A673 (cell line): ENCODE data around the gene XYLT1. TPM values are rescaled to one million over a fixed set of nuclear protein-coding genes. Genes with fewer than 3 reads are reported as not detected.

ENCODE experiments used
- BruUV-seq: library from RNA; stranded (reverse); fragments of 400-500 nt; replicated peaks from 2 replicates; lab custom pipeline; 2021; lab: Mats Ljungman, UMichigan
- CTCF ChIA-PET: fragments of 300-600 bp; sonication (Branson Sonifier 250); formaldehyde crosslinking; loops from one replicate; lab custom pipeline; 2022; ENCODE audit warnings: antibody characterized with exemption; lab: Charles Lee
- POLR2A ChIA-PET: fragments of 300-600 bp; sonication (Branson Sonifier 250); formaldehyde crosslinking; loops from one replicate; lab custom pipeline; 2022; ENCODE audit warnings: antibody characterized with exemption; ENCODE audit not compliant: low non-redundant PET; lab: Charles Lee
- DNase-seq: peaks from one replicate; pipeline ENCODE4 v3.0.0-alpha.2; 2015; ENCODE audit warnings: low spot score
- H3K27ac ChIP-seq: fragments of 200-600 bp; sonication (generic); 2 replicates; pipeline ENCODE4 v1.5.1; 2016; ENCODE audit warnings: mixed run types, low read depth, mild to moderate bottlenecking, mixed read lengths, antibody characterized with exemption, low read length; ENCODE audit not compliant: poor library complexity, severe bottlenecking
- H3K27me3 ChIP-seq: fragments of 200-600 bp; sonication (generic); replicated peaks from 2 replicates; pipeline ENCODE4 v1.6.1; 2017; ENCODE audit warnings: mixed run types, low read depth, mild to moderate bottlenecking, mixed read lengths, antibody characterized with exemption, low read length; ENCODE audit not compliant: insufficient read depth, poor library complexity
- H3K36me3 ChIP-seq: fragments of 200-600 bp; sonication (generic); 2 replicates; pipeline ENCODE4 v1.6.1; 2016; ENCODE audit warnings: mixed run types, mild to moderate bottlenecking, mixed read lengths, antibody characterized with exemption, low read length; ENCODE audit not compliant: insufficient read depth, poor library complexity, severe bottlenecking
- H3K4me1 ChIP-seq: fragments of 200-600 bp; sonication (generic); 2 replicates; pipeline ENCODE4 v1.6.1; 2017; ENCODE audit warnings: mixed run types, mild to moderate bottlenecking, mixed read lengths, antibody characterized with exemption, low read length; ENCODE audit not compliant: insufficient read depth, poor library complexity, severe bottlenecking
- H3K4me3 ChIP-seq: fragments of 200-600 bp; sonication (generic); 2 replicates; pipeline ENCODE4 v1.5.1; 2016; ENCODE audit warnings: low read depth, mixed run types, mild to moderate bottlenecking, mixed read lengths, low read length; ENCODE audit not compliant: poor library complexity, severe bottlenecking
- H3K9me3 ChIP-seq: fragments of 200-600 bp; sonication (generic); 2 replicates; pipeline ENCODE4 v1.6.1; 2016; ENCODE audit warnings: mixed run types, low read depth, mild to moderate bottlenecking, mixed read lengths, antibody characterized with exemption, low read length; ENCODE audit not compliant: poor library complexity, severe bottlenecking
- EZH2 ChIP-seq: fragments of 200-600 bp; sonication (generic); IDR thresholded peaks from 2 replicates; pipeline ENCODE4 v1.6.1; 2017; ENCODE audit warnings: borderline replicate concordance, low read depth, mild to moderate bottlenecking, mixed read lengths, antibody characterized with exemption, low read length; ENCODE audit not compliant: poor library complexity, severe bottlenecking
- intact Hi-C: fragments of 100-400 bp; cut with micrococcal nuclease; formaldehyde crosslinking; loops from one replicate; pipeline ENCODE4 v1.10.0; 2022; ENCODE audit not compliant: unreplicated experiment
- total RNA-seq: library from RNA; stranded (reverse); gene quantifications from 2 replicates; pipeline ENCODE4 v1.2.3, GENCODE V29; 2021
- TF ChIP-seq, protein P1 (sequence below): fragments of 300-800, 200-600 bp; sonication (generic); conservative IDR thresholded peaks from 2 replicates; pipeline ENCODE4 v1.5.1; 2017; ENCODE audit warnings: low read depth, mild to moderate bottlenecking, antibody characterized with exemption, low read length, moderate library complexity, mixed read lengths

Gene XYLT1
- total RNA-seq, 1 experiment from 2014 or later: 0.64 TPM

DNA sequence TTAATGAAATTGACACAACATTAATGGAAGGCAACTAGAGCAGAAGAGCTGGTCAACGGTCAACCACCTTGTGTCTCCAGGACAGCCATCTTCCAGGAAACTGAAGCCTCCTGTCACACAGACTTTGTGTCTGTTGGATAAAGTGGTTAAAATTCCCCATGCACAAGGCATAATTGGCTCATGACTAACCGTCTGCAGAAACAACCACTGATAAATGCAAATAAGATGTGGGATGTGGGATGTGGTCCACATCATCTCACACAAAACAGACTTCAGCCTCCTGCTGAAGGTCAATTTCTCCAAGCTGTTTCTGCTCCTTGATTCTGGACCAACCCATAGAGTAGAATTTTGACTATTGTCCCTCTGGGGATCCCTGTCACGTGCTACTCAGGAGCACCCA lies 26.9 kb upstream of the XYLT1 start:
- POLR2A ChIA-PET: no interaction called here
- Histone ChIP-seq H3K4me1 (no peaks in the 10 kb centered on the region), H3K27ac (no peak overlapping the region), H3K36me3 (no peaks in the 10 kb centered on the region), H3K9me3 (no peaks in the 10 kb centered on the region), H3K27me3 (no peaks in the 10 kb centered on the region), H3K4me3 (no peak overlapping the region)
- no TSS peak for BruUV-seq
- TF ChIP-seq, protein P1, sequence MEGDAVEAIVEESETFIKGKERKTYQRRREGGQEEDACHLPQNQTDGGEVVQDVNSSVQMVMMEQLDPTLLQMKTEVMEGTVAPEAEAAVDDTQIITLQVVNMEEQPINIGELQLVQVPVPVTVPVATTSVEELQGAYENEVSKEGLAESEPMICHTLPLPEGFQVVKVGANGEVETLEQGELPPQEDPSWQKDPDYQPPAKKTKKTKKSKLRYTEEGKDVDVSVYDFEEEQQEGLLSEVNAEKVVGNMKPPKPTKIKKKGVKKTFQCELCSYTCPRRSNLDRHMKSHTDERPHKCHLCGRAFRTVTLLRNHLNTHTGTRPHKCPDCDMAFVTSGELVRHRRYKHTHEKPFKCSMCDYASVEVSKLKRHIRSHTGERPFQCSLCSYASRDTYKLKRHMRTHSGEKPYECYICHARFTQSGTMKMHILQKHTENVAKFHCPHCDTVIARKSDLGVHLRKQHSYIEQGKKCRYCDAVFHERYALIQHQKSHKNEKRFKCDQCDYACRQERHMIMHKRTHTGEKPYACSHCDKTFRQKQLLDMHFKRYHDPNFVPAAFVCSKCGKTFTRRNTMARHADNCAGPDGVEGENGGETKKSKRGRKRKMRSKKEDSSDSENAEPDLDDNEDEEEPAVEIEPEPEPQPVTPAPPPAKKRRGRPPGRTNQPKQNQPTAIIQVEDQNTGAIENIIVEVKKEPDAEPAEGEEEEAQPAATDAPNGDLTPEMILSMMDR: no peak
- no peak for TF ChIP-seq EZH2
- intact Hi-C loops: no loop called here
- CTCF ChIA-PET: no interaction called here
- no peak for DNase-seq

DNA sequence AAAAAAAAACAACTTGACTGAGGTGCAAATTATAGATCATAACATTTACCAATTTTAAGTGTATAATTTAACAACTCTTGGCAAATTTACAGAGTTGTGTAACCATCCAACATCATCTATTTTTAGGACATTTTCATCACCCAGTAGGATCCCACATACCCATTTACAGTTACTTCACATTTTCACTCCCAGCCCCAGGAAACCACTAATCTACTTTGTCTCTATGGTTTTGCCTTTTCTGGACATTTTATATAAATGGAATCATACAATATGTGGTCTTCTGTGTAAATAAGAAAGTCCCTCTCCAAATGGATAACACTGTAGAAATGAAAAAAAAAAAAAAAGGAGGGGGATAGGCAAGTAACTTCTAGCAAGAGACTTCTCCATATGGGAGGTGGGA lies 26.1 kb upstream of the XYLT1 start:
- H3K36me3 ChIP-seq: no peaks in the 10 kb centered on the region
- no peaks in the 10 kb centered on the region for H3K9me3 ChIP-seq
- H3K27me3 ChIP-seq: no peaks in the 10 kb centered on the region
- DNase-seq: no peak
- H3K4me1 ChIP-seq: no peaks in the 10 kb centered on the region
- H3K27ac ChIP-seq: no peak overlapping the region
- no peak for TF ChIP-seq EZH2
- TF ChIP-seq, protein P1: no peak
- CTCF ChIA-PET: no interaction called here
- BruUV-seq: no TSS peak
- POLR2A ChIA-PET: no interaction called here
- no peak overlapping the region for H3K4me3 ChIP-seq
- intact Hi-C loops: no loop called here

DNA sequence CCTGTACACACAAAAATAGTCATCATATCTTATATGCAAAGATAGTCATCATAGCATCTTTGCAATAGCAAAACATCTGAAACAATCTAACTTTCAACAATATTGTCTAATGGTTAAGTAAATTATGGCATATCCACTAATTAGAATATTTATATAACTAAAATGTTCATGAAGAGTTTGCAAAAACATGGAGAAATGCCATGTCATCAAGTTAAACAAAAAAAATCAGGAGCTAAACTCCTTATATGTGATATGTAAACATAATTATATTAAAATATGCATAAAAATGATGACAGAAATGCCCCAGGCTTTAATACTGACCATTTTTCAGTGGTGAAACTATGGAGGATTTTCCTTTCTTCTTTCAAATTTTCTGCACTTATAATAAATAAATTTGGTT lies 22.3 kb upstream of the XYLT1 start:
- CTCF ChIA-PET: no interaction called here
- no peaks in the 10 kb centered on the region for H3K4me1 ChIP-seq
- POLR2A ChIA-PET: no interaction called here
- TF ChIP-seq EZH2: no peak
- TF ChIP-seq, protein P1: no peak
- H3K9me3 ChIP-seq: no peaks in the 10 kb centered on the region
- no peak for DNase-seq
- H3K36me3 ChIP-seq: no peaks in the 10 kb centered on the region
- H3K4me3 ChIP-seq: no peak overlapping the region
- intact Hi-C loops: no loop called here
- no peaks in the 10 kb centered on the region for H3K27me3 ChIP-seq
- no peak overlapping the region for H3K27ac ChIP-seq
- BruUV-seq: no TSS peak
